Esophagus (tissue), 2 donors: Measurements from ENCODE around the gene NTHL1. TPM values are rescaled to one million over a fixed set of nuclear protein-coding genes. Genes with fewer than 3 reads are reported as not detected.
"Not testable (repeated sequence)": the region's sequence is repeated elsewhere in the genome, so short reads cannot be mapped to it uniquely, and the experiment has no call there.

Source experiments
- H3K27ac ChIP-seq, 2 donors: one replicate each; pipeline ENCODE4 v1.5.1; 2013; ENCODE audit warnings: low read depth in 2 of 2, mild to moderate bottlenecking in 2 of 2, inconsistent platforms in 1 of 2, low read length in 1 of 2, moderate library complexity in 1 of 2
- H3K27me3 ChIP-seq, 2 donors: one replicate each; pipeline ENCODE4 v1.6.1; 2013; ENCODE audit warnings: low read length in 2 of 2, control low read depth in 1 of 2, mild to moderate bottlenecking in 1 of 2; ENCODE audit not compliant: insufficient read depth in 2 of 2, control insufficient read depth in 1 of 2
- H3K36me3 ChIP-seq, 2 donors: one replicate each; pipeline ENCODE4 v1.6.1; 2013; ENCODE audit warnings: low read length in 1 of 2; ENCODE audit not compliant: control insufficient read depth in 2 of 2, insufficient read depth in 2 of 2
- H3K4me1 ChIP-seq, 2 donors: one replicate each; pipeline ENCODE4 v1.6.1; 2013; ENCODE audit warnings: low read length in 1 of 2; ENCODE audit not compliant: control insufficient read depth in 2 of 2, insufficient read depth in 2 of 2
- H3K4me3 ChIP-seq, 2 donors: one replicate each; pipeline ENCODE4 v1.5.1; 2013; ENCODE audit warnings: low read length in 2 of 2, mild to moderate bottlenecking in 2 of 2, low read depth in 1 of 2, moderate library complexity in 1 of 2
- H3K9me3 ChIP-seq, 2 donors: one replicate each; pipeline ENCODE4 v1.6.1; 2013; ENCODE audit warnings: mild to moderate bottlenecking in 2 of 2, low read depth in 1 of 2, low read length in 1 of 2, moderate library complexity in 1 of 2; ENCODE audit not compliant: control insufficient read depth in 2 of 2, insufficient read depth in 1 of 2
- WGBS, 2 donors: extraction: QIAGEN DNeasy Blood & Tissue Kit; methylation state at CpG; one replicate each; pipeline ENCODE4 v1.1.7; 2013; 5-methylcytosine and 5-hydroxymethylcytosine counted together
- polyA plus RNA-seq, 2 donors: library from polyadenylated mRNA; stranded (reverse); fragments of 200-250 nt; gene quantifications; one replicate each; pipeline ENCODE4 v1.2.3, GENCODE V29; 2013
- donor health status: healthy with polysubstance abuse.
- donor health status: Bipolar disorder and iron deficiency.

Gene NTHL1
- polyA plus RNA-seq, 2 donors = 15.1 to 16.2 TPM

DNA sequence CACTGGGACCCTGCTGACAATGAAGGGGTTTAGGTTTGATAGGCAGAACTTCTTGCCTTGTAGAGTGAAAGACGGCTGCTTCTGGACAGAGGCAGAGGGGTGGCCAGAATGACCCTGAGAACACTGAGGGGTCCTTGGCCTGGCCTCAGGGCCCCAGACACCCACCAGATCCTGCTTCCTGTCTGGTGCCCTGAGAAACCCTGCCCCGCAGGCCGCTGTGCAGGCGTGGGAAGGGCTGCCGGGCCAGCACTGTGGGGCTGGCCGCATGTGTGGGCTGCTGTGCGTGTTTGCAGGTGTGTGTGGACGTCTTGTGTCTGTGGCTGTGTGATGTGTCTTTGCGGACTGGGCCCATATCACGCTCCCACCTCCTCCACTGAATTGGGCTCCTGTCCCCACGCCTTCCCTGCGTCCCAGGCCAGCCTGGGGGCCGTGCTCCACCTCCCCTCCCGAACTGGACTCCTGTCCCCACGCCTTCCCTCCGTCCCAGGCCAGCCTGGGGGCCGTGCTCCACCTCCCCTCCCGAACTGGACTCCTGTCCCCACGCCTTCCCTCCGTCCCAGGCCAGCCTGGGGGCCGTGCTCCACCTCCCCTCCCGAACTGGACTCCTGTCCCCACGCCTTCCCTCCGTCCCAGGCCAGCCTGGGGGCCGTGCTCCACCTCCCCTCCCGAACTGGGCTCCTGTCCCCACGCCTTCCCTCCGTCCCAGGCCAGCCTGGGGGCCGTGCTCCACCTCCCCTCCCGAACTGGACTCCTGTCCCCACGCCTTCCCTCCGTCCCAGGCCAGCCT lies 13.5 kb downstream of the NTHL1 start:
- peaks cover 3 to 17% of the 10 kb centered on the region in 2 donors for H3K4me1 ChIP-seq
- H3K27ac ChIP-seq = peak overlapping the region; percentile 82 to 86
- H3K27me3 ChIP-seq, H3K9me3 ChIP-seq, H3K36me3 ChIP-seq: not testable (repeated sequence)
- H3K4me3 ChIP-seq = peak overlapping the region in 1 of 2 donors; percentile 38
- WGBS, 2 donors = 56 to 68% methylated on average over 12 to 16 of the region's 32 CpGs

DNA sequence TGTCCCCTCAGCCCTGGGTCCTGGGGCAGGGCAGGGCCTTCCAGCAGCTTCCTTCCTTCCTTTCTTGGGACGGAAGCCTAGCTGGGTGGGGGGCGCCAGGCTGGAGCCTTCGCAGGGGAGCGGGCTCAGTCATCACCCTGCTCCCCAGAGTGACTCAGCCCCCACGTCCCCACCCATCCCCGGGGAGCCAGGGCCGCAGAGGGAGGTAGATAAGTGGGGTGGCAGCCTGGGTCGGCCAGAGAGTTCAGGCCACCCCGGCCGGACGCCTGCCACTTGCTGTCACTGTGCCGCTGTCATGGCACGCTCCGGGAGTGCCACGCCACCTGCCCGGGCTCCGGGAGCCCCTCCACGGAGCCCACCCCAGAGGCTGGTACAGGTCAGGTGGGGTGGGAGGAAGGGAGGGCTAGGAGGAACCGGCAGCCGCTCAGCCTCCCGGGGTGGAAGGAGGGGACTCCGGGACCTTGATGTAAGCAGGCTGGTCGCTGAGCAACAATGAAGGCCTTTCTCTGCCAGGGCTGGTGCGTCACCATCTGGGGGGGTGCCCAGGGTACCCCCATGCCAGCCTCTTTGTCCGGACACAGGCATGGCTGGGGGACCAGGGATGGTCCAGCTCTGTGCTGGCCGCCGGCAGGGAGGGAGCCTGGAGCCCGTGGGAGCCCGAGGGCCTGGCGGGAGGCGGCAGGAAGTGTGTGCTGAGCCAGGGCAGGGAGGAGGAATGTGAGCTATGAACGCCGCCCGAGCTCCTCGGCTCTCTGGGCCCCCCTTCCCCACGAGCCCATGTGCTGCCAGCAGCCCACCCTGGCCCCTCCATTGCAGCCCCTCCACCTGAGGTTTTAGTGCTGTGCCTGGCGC lies 14.4 kb downstream of the NTHL1 start:
- 27 to 39% methylated on average over 28 to 37 of the region's 37 CpGs for WGBS, 2 donors
- H3K27ac ChIP-seq = peak overlapping the region; percentile 82 to 86
- H3K9me3 ChIP-seq = no peaks in the 10 kb centered on the region
- peaks cover 0 to 7% of the 10 kb centered on the region in 2 donors for H3K36me3 ChIP-seq
- H3K4me1 ChIP-seq = peaks cover 3 to 17% of the 10 kb centered on the region in 2 donors
- H3K4me3 ChIP-seq = peak overlapping the region; percentile 8 to 38
- no peaks in the 10 kb centered on the region for H3K27me3 ChIP-seq

DNA sequence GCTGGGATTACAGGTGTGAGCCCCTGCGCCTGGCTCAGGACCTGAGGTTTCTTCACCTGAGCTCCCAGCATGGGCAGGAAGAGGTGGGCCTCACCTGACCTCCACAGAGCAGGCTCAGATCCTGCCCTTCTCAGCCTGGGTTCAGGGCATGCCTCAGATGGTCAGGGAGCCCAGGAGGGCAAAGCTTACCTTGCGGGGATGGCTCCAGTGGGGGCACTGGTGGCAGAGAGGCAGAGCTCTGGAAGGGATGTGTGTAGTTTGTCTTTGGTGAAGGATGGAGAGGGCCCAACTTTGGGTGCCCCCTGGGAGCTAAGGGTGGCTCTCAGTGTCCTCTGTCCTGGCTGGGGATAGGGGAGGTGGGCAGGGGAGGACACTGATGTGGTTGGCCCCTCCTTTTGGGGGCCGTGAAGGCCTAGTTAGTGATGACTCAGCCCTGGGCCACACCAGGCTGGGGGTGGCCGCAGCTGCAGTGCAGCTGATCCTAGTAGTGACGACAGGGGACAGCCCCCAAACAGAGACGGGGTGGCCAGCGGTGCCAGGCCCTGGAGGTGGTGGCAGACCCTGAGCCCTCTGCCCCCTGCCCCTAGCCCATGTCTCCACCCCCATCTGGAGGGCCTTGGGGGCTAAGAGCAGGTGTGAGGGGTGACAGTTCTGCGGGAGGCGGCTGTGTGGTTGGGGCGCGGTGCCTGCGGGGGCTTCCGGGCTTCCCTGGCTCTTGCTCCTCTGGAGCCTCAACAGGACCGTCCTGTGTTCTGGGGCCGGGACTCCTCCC lies 15.2 kb downstream of the NTHL1 start:
- Histone ChIP-seq H3K4me3 (no peak overlapping the region), H3K36me3 (peaks cover 0 to 7% of the 10 kb centered on the region in 2 donors), H3K4me1 (peaks cover 3 to 21% of the 10 kb centered on the region in 2 donors), H3K27me3 (no peaks in the 10 kb centered on the region), H3K27ac (peak overlapping the region; percentile 82 to 86), H3K9me3 (no peaks in the 10 kb centered on the region)
- WGBS, 2 donors = 66 to 81% methylated on average over 13 to 15 of the region's 15 CpGs

DNA sequence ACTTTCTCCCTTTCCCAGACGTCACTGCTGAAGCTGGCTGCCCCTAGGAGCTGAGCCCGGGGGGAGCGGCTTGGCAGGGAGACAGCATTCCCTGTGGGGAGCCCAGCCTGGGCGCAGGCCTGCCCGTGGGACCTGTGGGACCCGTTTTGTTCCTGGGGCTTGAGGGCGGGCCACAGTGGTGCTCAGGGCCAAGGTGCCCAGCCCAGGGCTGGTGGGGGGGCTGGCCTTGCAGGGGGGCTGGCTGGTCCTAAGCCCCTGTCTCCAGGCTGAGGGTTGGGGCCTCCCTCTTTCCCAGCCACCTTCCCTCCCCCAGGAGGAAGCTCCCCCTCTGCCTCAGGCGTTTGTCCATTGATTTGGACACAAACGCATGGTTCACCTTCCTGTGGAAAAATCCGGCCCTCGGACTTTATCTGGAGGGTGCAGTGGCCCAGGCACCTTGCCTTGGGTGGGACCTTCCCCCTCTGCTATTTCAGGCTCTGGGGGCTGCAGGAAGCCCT lies 16.5 kb downstream of the NTHL1 start:
- Histone ChIP-seq H3K27me3 (no peaks in the 10 kb centered on the region), H3K4me1 (peaks cover 7 to 19% of the 10 kb centered on the region in 2 donors)

DNA sequence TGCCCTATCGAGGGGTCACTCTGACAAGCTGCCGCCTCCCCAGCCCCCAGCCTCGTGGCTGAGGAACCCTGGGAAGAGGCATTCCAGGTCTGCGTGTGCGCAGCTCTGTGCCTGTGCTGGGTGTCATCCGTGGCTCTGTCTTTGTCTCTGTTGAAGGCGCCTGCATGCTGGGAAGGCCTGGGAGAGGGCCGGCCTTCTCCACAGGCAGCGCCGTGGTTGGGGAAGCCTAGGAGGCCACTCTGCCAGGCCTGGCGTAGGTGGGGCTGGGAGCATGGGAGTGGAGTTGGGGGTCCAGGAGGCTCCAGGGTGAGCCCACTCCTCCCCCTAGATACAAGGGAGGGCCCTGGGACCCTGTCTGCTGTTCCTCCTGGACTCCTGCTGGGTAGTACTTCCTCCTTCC lies 17.6 kb downstream of the NTHL1 start:
- no peak overlapping the region for H3K4me3 ChIP-seq
- H3K27ac ChIP-seq = peak overlapping the region in 1 of 2 donors; percentile 26
- 83 to 87% methylated on average over 11 of the region's 11 CpGs for WGBS, 2 donors
- H3K9me3 ChIP-seq = no peaks in the 10 kb centered on the region
- H3K36me3 ChIP-seq = no peaks in the 10 kb centered on the region
- H3K27me3 ChIP-seq = no peaks in the 10 kb centered on the region
- H3K4me1 ChIP-seq = peaks cover 4 to 16% of the 10 kb centered on the region in 2 donors

More for the DNA sequence above, 16.5 kb downstream of the NTHL1 start:
- Histone ChIP-seq H3K27ac (peak overlapping the region in 1 of 2 donors; percentile 39), H3K36me3 (no peaks in the 10 kb centered on the region), H3K9me3 (no peaks in the 10 kb centered on the region), H3K4me3 (no peak overlapping the region)
- 49 to 63% methylated on average over 11 of the region's 11 CpGs for WGBS, 2 donors

- Histone ChIP-seq H3K27me3 (no peaks in the 10 kb centered on the region), H3K36me3 (no peaks in the 10 kb centered on the region), H3K4me3 (no peak overlapping the region), H3K27ac (no peak overlapping the region), H3K4me1 (peaks cover 4 to 15% of the 10 kb centered on the region in 2 donors), H3K9me3 (no peaks in the 10 kb centered on the region)
- WGBS, 2 donors = 72 to 80% methylated on average over 20 to 22 of the region's 22 CpGs
These were observed 18.3 kb downstream of the NTHL1 start for GRCh38 chr16:2029350-2029749.

DNA sequence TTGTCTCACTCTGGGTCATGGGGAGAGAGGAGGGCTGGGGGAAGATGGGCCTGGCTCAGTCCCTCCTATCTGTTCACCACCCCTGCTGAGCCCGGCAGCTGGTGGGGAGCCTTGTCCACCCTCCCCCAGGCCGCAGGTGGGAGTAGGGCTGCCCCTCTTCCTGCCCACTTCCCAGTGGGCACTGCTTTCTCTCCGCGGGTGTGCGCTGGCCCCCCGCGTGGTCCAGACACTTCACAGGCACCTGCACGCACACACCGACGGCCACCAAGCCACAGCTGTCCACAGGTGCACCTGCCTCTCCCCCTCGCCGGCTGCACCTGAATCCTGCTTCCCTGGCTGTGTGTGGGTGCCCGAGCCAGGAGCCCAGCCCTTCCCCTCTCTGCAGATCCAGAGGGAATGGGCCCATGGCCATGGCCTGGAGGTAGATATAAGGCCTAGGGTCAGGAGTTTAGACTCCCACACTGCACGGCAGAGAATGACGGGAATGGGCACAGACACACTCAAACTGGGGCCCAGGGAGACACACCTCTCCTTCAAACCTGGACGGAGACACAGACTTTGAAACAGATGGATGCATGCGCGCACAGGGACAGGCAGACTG lies 18.9 kb downstream of the NTHL1 start:
- peaks cover 5 to 15% of the 10 kb centered on the region in 2 donors for H3K4me1 ChIP-seq
- no peak overlapping the region for H3K4me3 ChIP-seq
- H3K27ac ChIP-seq = no peak overlapping the region
- no peaks in the 10 kb centered on the region for H3K9me3 ChIP-seq
- H3K36me3 ChIP-seq = no peaks in the 10 kb centered on the region
- 80 to 85% methylated on average over 18 of the region's 18 CpGs for WGBS, 2 donors
- no peaks in the 10 kb centered on the region for H3K27me3 ChIP-seq

GRCh38 chr16:2028146-2028545 lies 19.5 kb downstream of the NTHL1 start:
- peaks cover 7 to 18% of the 10 kb centered on the region in 2 donors for H3K4me1 ChIP-seq
- WGBS, 2 donors = 73 to 75% methylated on average over 3 of the region's 3 CpGs
- no peaks in the 10 kb centered on the region for H3K27me3 ChIP-seq
- H3K9me3 ChIP-seq = no peaks in the 10 kb centered on the region
- H3K36me3 ChIP-seq = no peaks in the 10 kb centered on the region
- peak overlapping the region; percentile 55 to 63 for H3K4me3 ChIP-seq
- peak overlapping the region in 1 of 2 donors; percentile 26 for H3K27ac ChIP-seq
